Fibroblast of upper back skin (primary cell): Measurements from ENCODE around the gene RCOR1.
"Not testable (repeated sequence)": the region's sequence is repeated elsewhere in the genome, so short reads cannot be mapped to it uniquely, and the experiment has no call there.

Experiments used
- DNase-seq: peaks from one replicate; pipeline ENCODE4 v3.0.0-alpha.2; 2013

The RCOR1 gene

DNA sequence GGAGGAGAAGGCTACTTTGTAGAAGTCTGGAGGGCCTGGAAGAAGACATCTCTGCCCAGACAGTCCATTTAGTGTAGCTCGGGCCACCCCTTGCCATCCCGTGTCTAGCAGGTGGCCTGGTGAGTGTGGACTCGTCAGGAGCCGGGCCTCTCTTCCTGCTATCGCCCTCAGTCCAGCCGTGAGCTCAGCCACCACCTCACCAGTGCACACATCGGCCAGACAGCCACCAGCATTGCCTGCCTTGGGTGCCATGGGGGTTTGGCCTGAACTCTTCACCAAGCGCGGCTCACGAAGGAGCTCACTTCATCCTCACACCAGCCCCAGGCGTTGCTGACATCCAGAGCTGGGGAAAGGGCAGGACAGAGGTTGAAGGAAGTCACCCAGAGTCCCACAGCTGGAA lies 165.2 kb downstream of the RCOR1 start:
- DNase-seq, result no peak

DNA sequence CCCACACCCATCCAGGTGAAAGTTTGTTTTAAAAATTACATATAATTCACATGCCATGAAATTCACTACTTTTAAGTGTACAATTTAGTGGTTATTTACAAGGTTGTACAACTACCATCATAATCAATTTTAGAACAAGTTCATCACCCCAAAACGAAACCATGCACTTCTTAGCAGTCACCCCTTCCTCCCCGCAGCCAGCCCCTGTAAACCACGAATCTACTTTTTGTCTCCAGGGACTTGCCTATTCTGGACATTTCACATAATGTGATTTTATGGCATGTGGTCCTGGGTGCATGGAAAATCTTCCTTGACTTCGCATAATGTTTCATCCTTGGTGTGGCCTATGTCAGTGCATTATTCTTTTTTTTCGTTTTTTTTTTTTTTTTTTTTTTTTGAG lies 165.6 kb downstream of the RCOR1 start:
- no peak for DNase-seq

DNA sequence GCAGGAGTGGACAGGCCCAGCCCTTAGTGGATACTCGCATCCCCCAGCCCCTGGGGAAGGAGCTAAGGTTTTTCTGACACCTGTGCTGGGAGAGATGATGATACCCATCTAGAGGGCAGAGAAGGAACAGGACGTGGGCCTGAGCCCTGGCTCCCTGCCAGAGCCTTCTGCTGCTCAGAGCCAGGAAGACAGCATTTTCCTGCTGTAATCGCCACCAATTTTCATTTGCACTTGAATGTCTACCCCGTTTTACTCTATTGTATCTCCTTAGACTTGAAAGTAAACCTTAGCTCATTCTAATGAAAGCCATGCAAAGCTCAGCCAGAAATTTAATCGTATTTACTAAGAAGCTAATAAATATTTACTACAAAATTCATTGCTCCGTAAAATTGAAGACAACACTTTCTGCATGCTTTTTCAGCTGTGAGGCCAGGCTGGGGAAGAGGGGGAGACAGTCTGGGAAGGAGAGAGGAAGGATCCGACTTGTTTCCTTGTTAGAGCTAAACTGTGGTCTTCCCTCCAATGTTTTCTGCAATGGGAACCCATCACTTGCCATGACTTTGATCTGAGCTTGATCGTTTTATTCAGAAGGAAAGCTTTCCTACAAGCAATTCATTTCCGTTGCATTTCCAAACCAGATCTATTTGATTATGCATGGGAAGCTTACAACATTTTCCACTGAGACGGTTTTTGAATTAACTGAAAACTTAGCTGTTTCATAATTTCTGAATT lies 167.2 kb downstream of the RCOR1 start:
- no peak for DNase-seq

DNA sequence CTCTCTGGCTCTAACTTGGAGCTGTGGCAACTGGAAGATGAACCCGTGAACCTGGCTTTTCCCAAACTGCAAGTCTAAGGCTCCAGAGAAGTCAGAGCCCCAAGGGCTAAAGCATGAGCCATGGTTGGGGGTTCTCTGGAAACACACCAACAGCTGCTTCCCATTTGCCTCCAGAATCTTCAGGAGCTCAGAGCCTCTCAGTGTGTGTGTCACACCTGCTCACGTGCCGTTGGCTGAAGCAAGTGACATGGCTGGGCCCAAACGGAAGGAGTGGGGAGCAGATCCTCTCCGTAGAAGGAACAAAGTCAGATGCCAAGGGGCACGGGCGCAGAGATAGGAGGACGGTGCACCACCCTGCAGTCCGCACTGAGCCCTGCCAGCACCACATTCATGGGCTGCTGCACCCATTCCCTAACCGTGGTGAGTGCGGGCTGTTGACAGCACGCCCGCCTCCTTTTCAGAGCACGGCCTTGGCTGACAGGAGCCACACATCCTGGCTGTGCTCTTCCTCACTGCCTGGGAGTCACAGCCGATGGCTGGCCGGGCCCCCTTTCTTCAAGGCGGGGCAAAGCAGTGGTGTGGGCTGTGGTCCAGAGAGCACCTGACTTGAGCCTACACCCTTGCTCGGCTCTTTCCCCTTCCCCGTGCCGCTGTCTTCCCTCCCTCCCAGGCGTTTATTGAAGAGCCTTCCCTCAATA lies 168.2 kb downstream of the RCOR1 start:
- DNase-seq, result no peak

DNA sequence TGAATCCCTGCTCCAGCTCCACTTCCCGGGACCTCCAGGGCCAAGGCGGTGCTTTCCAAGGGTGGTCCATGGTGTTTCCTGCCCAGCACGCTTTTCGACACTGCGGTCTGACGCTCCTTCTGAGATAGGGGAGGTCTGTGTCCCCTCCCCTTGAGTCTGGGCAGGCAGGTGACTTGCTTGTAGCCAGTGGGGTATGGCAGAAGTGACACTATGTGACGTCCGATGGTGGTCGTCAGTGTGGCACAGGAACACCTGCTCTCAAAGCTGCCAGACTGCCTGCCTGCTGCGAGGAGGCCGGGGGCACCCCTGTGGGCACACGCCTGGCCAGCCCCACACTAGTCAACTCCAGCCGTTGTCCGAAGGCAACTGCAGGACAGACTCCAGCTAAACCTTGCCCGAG lies 168.8 kb downstream of the RCOR1 start:
- no peak for DNase-seq

DNA sequence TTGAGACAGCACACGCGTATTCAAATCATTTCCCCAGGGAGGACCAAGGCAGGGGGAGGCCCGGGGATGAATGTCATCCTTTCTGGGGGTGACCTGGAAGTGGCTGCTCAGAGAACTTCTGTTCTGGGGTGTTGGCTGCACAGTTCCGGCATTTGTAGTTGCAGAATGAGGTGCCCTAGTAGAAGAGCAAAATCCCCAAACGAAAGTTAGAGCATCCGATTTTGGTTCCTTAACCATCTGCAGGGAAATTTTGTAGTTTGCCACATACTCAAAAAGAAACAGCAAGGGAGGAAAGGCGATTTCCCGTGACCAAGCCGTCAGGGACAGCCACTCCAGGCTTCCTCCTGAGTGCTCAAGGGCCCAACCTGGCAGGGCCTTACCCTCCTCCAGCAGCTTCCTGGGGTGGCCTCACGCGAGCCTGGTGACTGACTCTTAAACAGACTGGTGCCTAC lies 171.8 kb downstream of the RCOR1 start:
- DNase-seq, result no peak

DNA sequence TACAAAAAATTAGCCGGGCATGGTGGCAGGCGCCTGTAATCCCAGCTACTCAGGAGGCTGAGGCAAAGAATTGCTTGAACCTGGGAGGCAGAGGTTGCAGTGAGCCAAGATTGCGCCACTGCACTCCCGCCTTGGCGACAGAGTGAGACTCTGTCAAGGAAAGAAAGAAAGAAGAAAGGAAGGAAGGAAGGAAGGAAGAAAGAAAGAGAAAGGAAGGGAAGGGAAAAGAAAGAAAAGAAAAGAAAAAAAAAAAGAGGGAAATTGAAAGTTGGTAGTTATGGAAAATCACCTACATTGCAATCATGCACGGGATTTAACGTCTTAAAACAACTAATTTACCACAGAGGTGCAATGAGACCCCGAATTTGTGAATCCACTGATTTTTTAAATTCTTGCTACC lies 173.3 kb downstream of the RCOR1 start:
- not testable (repeated sequence) for DNase-seq

DNA sequence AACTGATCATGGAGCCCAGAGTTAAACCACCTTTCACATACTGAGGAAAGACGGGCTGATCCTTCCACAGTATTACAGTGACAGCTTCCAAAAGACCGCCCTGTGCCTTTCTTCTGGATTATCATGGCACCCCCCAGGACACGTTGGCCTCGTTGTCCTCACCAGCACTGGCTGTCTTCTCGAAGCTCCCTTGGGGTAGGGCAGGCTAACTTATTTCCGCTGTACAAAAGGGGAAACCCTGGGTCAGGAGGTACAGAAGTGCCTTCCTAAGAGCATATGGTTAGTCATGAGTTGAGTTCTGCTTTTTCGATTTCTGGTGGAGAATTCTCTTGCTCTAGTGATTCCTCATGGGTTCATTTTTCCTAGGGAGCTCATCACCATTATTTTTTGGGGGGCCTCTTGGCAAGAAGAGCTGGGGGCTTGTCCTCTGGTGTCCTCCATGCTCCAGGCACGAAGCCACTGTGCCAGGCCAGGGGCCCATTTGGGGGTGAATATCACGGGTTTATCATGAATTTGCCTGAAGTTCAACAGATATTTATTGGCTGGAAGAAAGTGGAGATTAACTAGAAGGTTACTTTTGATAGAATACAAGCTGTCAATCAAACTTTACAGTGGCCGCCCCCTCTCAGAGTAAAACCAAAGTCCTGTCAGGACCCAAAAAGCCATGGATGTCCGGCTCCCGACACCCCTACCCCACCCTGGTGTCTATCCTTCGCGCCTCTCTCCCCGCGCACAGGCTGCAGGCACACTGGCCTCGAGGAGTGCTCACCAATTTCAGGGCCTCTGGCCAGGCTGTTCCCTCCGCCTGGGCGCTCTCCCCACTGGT lies 176.0 kb downstream of the RCOR1 start:
- DNase-seq, result no peak

DNA sequence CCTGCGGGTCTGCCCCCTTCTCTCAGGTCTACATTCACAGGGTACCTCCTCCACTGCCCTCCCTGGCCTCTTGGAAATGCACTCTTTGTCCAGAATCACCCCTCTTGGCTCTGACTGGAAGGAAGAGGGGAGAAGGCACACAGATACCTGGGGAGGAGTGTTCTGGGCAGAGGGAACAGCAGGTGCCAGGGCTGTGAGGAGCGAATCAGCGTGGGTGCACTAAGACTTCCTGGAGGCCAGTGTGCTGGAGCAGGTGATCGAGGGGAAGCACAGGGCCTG lies 176.5 kb downstream of the RCOR1 start:
- DNase-seq, result no peak

DNA sequence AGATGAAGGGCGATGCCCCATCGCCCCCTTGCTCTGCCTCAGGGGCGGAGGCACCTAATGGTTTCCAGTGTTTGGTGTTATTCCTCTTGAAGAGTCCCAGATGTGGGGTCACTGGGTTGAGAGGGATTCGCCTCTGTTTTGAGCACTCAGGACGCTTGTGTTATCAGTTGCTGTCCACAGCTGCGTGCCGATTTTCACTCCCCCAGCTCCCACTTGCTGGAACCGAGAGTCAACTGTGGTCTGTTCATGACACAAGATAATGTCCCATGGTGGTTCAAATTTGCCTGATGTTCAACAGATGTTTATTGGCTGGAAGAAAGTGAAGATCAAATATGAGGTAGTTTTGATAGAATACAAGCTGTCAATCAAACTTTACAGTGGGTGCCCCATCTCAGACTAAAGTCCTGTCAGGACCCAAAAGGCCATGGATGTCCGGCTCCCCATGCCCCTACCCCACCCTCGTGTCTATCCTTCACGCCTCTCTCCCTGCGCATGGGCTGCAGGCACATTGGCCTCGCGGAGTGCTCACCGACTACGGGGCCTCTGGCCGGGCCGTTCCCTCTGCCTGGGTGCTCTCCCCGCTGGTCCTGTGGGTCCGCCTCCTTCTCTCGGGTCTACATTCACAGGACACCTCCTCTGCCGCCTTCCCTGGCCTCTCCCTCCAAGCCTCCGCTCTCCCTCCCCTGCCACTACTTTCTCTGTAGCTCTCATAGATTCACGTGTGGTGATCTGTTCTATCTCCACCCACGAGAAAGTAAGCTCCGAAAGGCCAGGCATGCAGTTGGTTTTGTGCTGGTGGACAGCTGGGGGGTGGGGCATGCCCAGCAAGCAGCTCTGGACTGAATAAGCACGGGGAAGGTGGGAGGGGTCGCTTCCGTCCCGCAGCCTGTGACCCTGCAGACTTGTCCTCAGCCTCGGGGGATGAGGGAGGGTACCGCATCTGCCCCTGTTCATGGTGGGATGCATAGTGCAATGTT lies 178.0 kb downstream of the RCOR1 start:
- DNase-seq, result no peak

DNA sequence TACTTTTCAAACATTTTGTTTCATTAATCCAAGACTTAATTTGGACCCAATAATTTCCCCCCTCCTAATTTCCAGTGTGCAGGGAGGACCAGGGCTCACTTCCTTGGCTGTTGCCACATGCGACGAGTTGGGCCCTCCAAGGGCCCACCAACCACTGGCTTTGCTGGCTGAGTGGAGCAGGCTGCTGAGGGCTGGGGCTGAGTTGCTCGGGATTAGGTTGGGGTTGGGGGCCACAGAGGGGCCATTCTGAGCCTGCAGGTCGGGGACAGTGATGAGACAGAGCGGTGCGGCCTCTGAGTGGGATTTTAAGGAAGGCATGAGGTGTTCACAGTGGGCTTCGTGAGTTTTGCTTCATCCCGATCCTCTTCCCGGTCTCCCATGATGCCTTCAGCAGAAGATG lies 178.7 kb downstream of the RCOR1 start:
- DNase-seq, result no peak

DNA sequence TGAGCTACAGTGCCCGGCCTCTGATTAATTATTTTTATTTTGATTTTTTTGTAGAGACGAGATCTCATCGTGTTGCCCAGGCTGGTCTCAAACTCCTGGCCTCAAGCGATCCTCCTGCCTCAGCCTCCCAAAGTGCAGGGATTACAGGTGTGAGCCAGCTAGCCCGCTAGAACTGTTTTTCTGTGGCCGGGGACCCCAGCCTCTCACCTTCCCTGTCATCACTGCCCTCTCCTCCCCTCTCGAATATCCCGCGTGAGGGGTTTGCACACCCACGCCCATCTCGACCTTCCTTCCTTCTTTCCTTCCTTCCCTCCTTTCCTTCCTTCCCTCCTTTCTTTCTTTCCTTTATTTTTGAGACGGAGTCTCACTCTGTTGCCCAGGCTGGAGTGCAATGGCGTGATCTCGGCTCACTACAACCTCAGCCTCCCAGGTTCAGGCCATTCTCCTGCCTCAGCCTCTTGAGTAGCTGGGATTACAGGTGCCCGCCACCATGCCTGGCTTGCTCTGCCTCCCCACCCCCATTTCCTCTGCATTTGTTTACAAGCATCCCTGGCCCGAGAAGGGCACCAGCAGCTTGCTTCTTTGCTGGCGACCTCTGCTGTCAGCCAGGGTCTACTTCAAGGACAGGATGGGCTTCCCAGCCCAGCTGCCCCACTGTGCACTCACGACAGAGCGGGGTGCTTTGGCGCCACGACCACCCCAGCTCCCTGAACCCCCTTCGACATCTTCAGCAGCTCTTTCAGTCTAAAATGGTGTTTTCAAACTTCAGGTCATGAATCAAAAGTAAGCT lies 180.5 kb downstream of the RCOR1 start:
- DNase-seq, result no peak

DNA sequence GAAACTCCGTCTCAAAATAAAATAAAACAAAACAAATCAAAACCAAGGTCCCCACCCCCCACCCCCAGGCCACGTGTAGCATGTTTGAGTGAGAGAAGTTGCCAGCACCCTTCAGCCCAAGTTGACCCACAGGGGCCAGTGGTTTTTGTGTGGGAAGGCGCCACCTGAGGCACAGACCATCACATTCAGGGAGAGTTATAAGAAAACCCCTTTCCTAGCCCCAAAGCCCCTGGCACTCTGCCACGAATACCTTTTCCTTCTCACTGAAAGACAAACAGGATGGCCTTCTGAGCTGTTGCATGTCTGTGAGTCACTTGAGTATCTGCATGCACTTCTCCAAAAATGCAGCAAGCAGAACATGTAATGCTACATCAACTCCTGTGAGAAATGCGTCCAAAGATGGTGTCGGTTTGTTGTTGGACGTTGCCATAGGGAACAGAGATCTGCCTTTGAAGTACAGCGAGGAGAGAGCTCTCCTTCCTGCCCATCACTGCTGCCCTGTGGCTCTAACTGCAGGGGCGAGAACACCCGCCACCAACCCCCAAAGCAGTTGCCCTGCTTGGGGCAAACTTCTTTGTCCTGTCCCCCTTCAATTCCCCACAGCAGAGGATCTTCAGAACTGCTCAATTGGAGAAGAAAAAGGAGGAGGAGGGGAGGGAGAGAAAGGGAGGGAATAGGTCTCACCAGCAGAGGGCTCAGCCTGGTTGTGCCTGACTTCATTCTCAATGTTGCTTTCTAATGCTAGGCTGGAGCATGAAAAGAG lies 182.1 kb downstream of the RCOR1 start:
- DNase-seq, result peak; percentile 71

DNA sequence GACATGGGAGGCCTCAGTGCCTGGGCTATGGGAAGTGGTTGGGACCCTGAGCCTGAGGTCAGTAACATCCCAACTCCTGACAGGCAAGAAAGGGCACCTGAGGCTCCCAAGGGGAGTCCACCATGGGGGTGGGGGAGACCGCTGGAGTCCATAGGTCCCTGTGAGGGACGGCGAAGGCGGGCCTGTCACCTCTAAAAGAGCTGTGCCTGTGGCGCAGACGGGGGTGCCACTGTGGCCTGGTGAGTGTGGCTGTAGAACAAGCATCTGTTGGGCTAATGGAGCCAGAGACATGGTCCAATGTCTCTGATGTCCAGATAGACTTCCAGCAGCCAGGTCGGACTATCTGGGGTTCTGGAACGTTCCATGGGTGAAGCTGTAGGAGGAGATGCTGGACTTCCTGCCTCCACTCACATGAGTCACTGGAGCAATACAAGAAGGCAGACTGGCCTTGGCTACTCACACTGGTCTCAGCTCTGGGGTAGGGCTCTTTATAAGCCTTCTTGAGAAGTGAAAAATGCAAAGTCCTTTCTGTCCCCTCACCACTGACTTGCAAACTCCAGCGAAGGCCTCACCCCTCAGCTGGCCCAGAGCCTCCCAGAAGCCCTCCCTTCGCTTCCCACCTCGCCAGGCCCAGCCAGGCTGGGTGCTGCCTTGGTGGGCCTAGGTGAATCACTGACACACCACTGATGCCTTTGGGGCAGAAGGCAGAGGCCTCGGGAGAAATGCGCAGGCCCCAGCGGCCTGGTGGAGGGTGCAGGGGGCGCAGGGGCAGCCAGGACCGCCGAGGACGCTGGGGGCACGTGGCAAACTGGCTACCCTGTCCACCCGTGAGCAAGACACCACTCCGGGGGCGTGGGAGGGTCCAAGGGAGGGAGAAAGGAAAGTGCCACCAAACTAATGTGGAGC lies 183.7 kb downstream of the RCOR1 start:
- DNase-seq, result peak; percentile 67

DNA sequence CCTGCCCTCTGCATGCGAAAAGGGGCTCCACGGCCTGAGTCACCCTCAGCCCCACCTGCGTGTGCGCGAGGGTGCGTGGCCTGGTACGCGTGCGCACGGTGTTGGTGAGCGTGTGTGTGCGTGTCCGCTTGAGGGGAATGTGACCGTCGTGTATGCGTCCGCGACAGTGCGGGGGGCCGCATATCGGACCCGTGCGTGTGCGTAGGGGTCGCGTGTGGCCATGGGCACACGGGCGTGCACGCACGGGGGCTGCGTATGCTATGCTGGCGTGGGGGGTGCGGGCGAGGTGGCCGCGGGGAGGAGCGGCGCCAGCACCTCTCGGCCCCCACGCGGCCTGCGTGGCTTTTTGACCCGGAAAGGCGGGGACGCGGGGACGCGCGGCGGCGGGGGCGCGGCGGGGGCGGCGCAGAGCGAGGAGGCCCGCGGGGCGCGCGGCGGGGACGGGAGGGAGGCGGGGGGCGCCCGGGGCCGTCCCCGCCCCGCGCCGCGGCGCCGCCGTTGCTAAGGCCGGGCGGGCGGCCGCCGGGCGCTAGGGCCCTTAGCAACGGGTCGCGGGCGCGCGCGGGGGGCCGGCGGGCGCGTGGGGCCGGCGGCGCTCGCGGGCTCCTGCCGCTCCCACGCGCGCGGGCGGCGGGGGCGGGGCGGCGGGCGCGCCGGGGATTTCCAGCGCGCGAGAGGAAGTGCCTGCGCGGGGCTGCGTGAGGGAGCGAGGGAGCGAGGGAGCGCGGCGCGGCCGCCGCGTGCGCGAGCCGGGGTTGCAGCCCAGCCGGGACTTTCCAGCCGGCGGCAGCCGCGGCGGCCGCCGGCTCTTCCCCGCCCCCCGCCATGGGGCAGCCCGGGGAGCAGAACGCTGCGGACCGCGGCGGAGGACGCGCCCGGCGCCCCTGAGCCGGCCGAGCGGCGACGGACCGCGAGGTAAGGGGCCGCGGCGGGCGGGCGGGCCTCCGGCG lies 184.6 kb downstream of the RCOR1 start, which contains the start of gene TRAF3:
Gene TRAF3 (plus strand): TSS at position 689 of the 950 bp plus-strand sequence. CDS start 92,753 bp downstream, outside the sequence.
- DNase-seq, result peak; percentile 61

DNA sequence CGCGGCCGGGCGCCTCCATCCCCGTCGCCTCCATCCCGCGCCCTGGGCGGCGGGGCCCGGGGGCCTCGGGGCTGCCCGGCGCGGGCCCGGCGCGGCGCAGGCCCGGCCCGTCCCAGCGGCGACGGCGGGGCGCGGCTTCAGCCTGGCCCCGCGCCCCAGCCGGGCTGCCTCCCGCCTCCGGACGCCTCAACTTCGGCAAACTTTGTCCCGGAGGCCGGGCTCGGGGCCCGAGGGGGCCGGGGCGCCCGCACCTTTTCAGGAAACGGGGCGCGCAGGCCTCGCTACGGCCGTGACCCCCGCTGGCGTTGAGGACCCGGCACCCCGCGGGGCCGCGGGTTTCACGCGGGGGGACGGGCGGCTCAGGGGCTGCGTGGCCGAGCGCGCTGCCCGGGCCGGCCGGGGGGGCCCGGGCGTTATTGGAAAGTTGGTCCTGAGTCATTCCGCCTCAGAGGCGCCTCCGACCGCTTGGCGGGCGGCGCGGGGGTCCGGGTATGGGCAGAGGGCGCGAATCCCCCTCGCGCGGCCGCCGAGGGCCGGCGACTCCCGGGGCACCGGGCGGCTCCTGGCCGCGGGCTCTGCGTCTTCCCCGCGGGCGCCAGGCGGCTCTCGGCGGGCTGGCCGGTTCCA lies 185.4 kb downstream of the RCOR1 start:
- no peak for DNase-seq

DNA sequence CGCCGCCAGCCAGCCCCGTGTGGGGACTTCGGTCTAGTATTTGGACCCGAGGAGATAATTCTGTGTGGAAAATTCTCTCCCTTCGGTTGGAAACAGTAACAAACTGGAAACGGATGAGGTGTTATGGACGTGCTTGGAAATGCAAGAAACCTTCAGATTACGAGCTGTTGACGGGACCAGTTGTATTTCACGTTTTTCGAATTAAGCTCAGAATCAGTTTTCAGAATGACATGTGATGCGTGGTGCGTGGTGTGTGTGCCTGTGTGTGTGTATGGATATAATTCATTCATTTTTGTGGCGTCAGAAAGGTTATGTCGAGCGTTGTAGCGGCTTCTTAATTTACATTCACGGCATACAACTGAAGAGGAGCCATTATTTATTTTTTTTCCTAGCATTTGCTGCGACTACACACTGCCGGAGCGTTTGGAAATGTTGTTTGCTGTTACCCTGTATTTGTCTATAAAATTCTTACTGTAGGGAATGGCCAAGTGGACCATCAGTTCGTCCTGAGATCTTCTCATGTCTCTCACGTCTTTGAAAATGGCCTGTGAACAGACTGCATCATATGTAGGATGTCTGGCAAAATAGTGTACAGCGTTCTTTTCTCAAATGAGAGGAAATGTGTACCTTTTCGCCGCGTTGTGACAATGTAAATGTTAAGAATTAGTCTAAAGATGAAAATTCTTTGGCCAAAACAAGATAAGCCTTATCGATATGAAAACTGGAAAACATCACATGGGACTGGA lies 186.1 kb downstream of the RCOR1 start:
- no peak for DNase-seq
